Measurements from ENCODE around the gene ADCY2. TPM values are rescaled to one million over a fixed set of nuclear protein-coding genes. Genes with fewer than 3 reads are reported as not detected.

Gene ADCY2
- total RNA-seq, 1 experiment from 2014 or later: not detected

GRCh38 chr5:7834982-7835381 lies 439.0 kb downstream of the ADCY2 start:
- Mint-ChIP-seq H3K27ac (ENCODE audit: unreplicated experiment) (no peak overlapping the region), H3K4me3 (ENCODE audit: low read depth, unreplicated experiment) (no peak overlapping the region), H3K4me1 (ENCODE audit: low read depth, unreplicated experiment) (no peaks in the 10 kb centered on the region), H3K9me3 (ENCODE audit: low read depth, unreplicated experiment) (no peaks in the 10 kb centered on the region), H3K36me3 (ENCODE audit: insufficient read depth, unreplicated experiment) (no peaks in the 10 kb centered on the region), H3K27me3 (ENCODE audit: unreplicated experiment) (peaks cover 56% of the 10 kb centered on the region)
- TF ChIP-seq CTCF (IDR thresholded peaks at IDR 0.05; ENCODE audit: unreplicated experiment): no peak
- intact Hi-C loops (cut with micrococcal nuclease; ENCODE audit: unreplicated experiment): no loop called here
- no peak for DNase-seq
- CTCF ChIA-PET: no interaction called here
- no TSS peak for BruUV-seq (replicated peaks)

GRCh38 chr5:7837403-7837802 lies 441.5 kb downstream of the ADCY2 start:
- Mint-ChIP-seq H3K27me3 (ENCODE audit: unreplicated experiment) (peaks cover 58% of the 10 kb centered on the region), H3K4me3 (ENCODE audit: low read depth, unreplicated experiment) (no peak overlapping the region), H3K4me1 (ENCODE audit: low read depth, unreplicated experiment) (no peaks in the 10 kb centered on the region), H3K36me3 (ENCODE audit: insufficient read depth, unreplicated experiment) (no peaks in the 10 kb centered on the region), H3K27ac (ENCODE audit: unreplicated experiment) (no peak overlapping the region), H3K9me3 (ENCODE audit: low read depth, unreplicated experiment) (peaks cover 6% of the 10 kb centered on the region)
- intact Hi-C loops (cut with micrococcal nuclease; ENCODE audit: unreplicated experiment): no loop called here
- no peak for TF ChIP-seq CTCF (IDR thresholded peaks at IDR 0.05; ENCODE audit: unreplicated experiment)
- no peak for DNase-seq
- CTCF ChIA-PET: no interaction called here
- no TSS peak for BruUV-seq (replicated peaks)

GRCh38 chr5:7842531-7842930 lies 446.6 kb downstream of the ADCY2 start:
- intact Hi-C loops (cut with micrococcal nuclease; ENCODE audit: unreplicated experiment): no loop called here
- H3K27me3 Mint-ChIP-seq (ENCODE audit: unreplicated experiment): peaks cover 81% of the 10 kb centered on the region
- no TSS peak for BruUV-seq (replicated peaks)
- CTCF ChIA-PET: no interaction called here
- H3K4me3 Mint-ChIP-seq (ENCODE audit: low read depth, unreplicated experiment): no peak overlapping the region
- peaks cover 6% of the 10 kb centered on the region for H3K9me3 Mint-ChIP-seq (ENCODE audit: low read depth, unreplicated experiment)
- H3K27ac Mint-ChIP-seq (ENCODE audit: unreplicated experiment): no peak overlapping the region
- DNase-seq: no peak
- no peaks in the 10 kb centered on the region for H3K36me3 Mint-ChIP-seq (ENCODE audit: insufficient read depth, unreplicated experiment)
- TF ChIP-seq CTCF (IDR thresholded peaks at IDR 0.05; ENCODE audit: unreplicated experiment): no peak
- no peaks in the 10 kb centered on the region for H3K4me1 Mint-ChIP-seq (ENCODE audit: low read depth, unreplicated experiment)

- TF ChIP-seq CTCF (IDR thresholded peaks at IDR 0.05; ENCODE audit: unreplicated experiment): no peak
- intact Hi-C loops (cut with micrococcal nuclease; ENCODE audit: unreplicated experiment): no loop called here
- Mint-ChIP-seq H3K4me3 (ENCODE audit: low read depth, unreplicated experiment) (no peak overlapping the region), H3K27ac (ENCODE audit: unreplicated experiment) (no peak overlapping the region), H3K9me3 (ENCODE audit: low read depth, unreplicated experiment) (peaks cover 6% of the 10 kb centered on the region), H3K27me3 (ENCODE audit: unreplicated experiment) (peaks cover 81% of the 10 kb centered on the region), H3K36me3 (ENCODE audit: insufficient read depth, unreplicated experiment) (no peaks in the 10 kb centered on the region), H3K4me1 (ENCODE audit: low read depth, unreplicated experiment) (no peaks in the 10 kb centered on the region)
- no TSS peak for BruUV-seq (replicated peaks)
- DNase-seq: no peak
- CTCF ChIA-PET: interaction anchor here (0.5 kb wide), 1 partner anchor 28 kb away, joined by 9 read pairs; no protein-coding TSS in a partner anchor
These were observed 449.0 kb downstream of the ADCY2 start for GRCh38 chr5:7844901-7845300.
